Liver (tissue), 9 donors: ENCODE results near the gene CCM2L. TPM values are rescaled to one million over a fixed set of nuclear protein-coding genes. Genes with fewer than 3 reads are reported as not detected.

ENCODE experiments used
- DNase-seq: peaks from one replicate; pipeline ENCODE4 v3.0.0-alpha.2; 2017; ENCODE audit warnings: low spot score
- H3K27ac ChIP-seq, 2 donors: one replicate each; pipeline ENCODE4 v1.7.0; 2013; ENCODE audit warnings: inconsistent platforms in 2 of 2, low read length in 2 of 2, control low read depth in 1 of 2, low read depth in 1 of 2, mild to moderate bottlenecking in 1 of 2
- H3K27me3 ChIP-seq, 4 donors: one replicate each; pipeline versions ENCODE4 v1.6.1 to v1.7.0; 2013; ENCODE audit warnings: low read length in 3 of 4, inconsistent platforms in 1 of 4, mild to moderate bottlenecking in 1 of 4, moderate library complexity in 1 of 4; ENCODE audit not compliant: control insufficient read depth in 4 of 4, insufficient read depth in 4 of 4
- H3K36me3 ChIP-seq, 4 donors: one replicate each; pipeline versions ENCODE4 v1.6.1 to v1.7.0; 2013; ENCODE audit warnings: low read length in 3 of 4, mild to moderate bottlenecking in 3 of 4, low read depth in 1 of 4, moderate library complexity in 1 of 4; ENCODE audit not compliant: control insufficient read depth in 4 of 4, insufficient read depth in 3 of 4
- H3K4me1 ChIP-seq, 4 donors: one replicate each; pipeline versions ENCODE4 v1.6.1 to v1.7.0; 2013; ENCODE audit warnings: low read length in 3 of 4, mild to moderate bottlenecking in 3 of 4, moderate library complexity in 1 of 4; ENCODE audit not compliant: control insufficient read depth in 4 of 4, insufficient read depth in 4 of 4
- H3K4me3 ChIP-seq, 3 donors: one replicate each; pipeline versions ENCODE4 v1.6.1 to v1.7.0; 2013; ENCODE audit warnings: low read length in 3 of 3, control low read depth in 1 of 3, low read depth in 1 of 3, mild to moderate bottlenecking in 1 of 3
- H3K9ac ChIP-seq, 2 donors: one replicate each; pipeline ENCODE4 v1.7.0; 2013; ENCODE audit warnings: low read length in 2 of 2, mild to moderate bottlenecking in 2 of 2, moderate library complexity in 2 of 2, control low read depth in 1 of 2, low read depth in 1 of 2
- H3K9me3 ChIP-seq, 4 donors: one replicate each; pipeline versions ENCODE4 v1.6.1 to v1.7.0; 2013; ENCODE audit warnings: low read length in 3 of 4; ENCODE audit not compliant: control insufficient read depth in 4 of 4
- ATF3 ChIP-seq: IDR thresholded peaks from 2 replicates; pipeline ENCODE4 v1.6.1; 2016; ENCODE audit warnings: antibody characterized with exemption
- CTCF ChIP-seq: fragments of 150-350 bp; IDR thresholded peaks from 2 replicates; pipeline ENCODE4 v1.5.1; 2017; ENCODE audit warnings: improper control_type of control experiment, low read depth, low read length; ENCODE audit not compliant: missing input control
- EGR1 ChIP-seq, 2 donors: IDR thresholded peaks; 2 replicates each; pipeline ENCODE4 v1.6.1; 2016 to 2018; ENCODE audit warnings: antibody characterized with exemption in 2 of 2, low read depth in 2 of 2
- FOXA1 ChIP-seq: IDR thresholded peaks from 2 replicates; pipeline ENCODE4 v1.6.1; 2016; ENCODE audit warnings: antibody characterized with exemption
- FOXA2 ChIP-seq: IDR thresholded peaks from 2 replicates; pipeline ENCODE4 v1.6.1; 2016; ENCODE audit warnings: antibody characterized with exemption
- GABPA ChIP-seq, 2 donors: IDR thresholded peaks in 1 of 2; conservative IDR thresholded peaks in 1 of 2; 2 replicates each; pipeline ENCODE4 v1.6.1; 2016; ENCODE audit warnings: antibody characterized with exemption in 2 of 2, mild to moderate bottlenecking in 1 of 2, moderate library complexity in 1 of 2
- HNF4A ChIP-seq, 2 donors: conservative IDR thresholded peaks; 2 replicates each; pipeline ENCODE4 v1.6.1; 2016; ENCODE audit warnings: antibody characterized with exemption in 2 of 2, mild to moderate bottlenecking in 2 of 2
- HNF4G ChIP-seq: IDR thresholded peaks from 2 replicates; pipeline ENCODE4 v1.6.1; 2016; ENCODE audit warnings: antibody characterized with exemption
- MAX ChIP-seq: IDR thresholded peaks from 2 replicates; pipeline ENCODE4 v1.6.1; 2016; ENCODE audit warnings: antibody characterized with exemption
- NR2F2 ChIP-seq: IDR thresholded peaks from 2 replicates; pipeline ENCODE4 v1.6.1; 2016; ENCODE audit warnings: antibody characterized with exemption
- RAD21 ChIP-seq, 2 donors: IDR thresholded peaks; 2 replicates each; pipeline ENCODE4 v1.6.1; 2016; ENCODE audit warnings: antibody characterized with exemption in 2 of 2, mild to moderate bottlenecking in 2 of 2
- REST ChIP-seq: IDR thresholded peaks from 2 replicates; pipeline ENCODE4 v1.6.1; 2016; ENCODE audit warnings: antibody characterized with exemption, mild to moderate bottlenecking
- RXRA ChIP-seq, 2 donors: IDR thresholded peaks; 2 replicates each; pipeline ENCODE4 v1.6.1; 2017 to 2018; ENCODE audit warnings: antibody characterized with exemption in 2 of 2, mild to moderate bottlenecking in 1 of 2
- SP1 ChIP-seq: IDR thresholded peaks from 2 replicates; pipeline ENCODE4 v1.6.1; 2018; ENCODE audit warnings: antibody characterized with exemption, mild to moderate bottlenecking
- TAF1 ChIP-seq: conservative IDR thresholded peaks from 2 replicates; pipeline ENCODE4 v1.6.1; 2016; ENCODE audit warnings: antibody characterized with exemption, mild to moderate bottlenecking
- YY1 ChIP-seq: IDR thresholded peaks from 2 replicates; pipeline ENCODE4 v1.6.1; 2016; ENCODE audit warnings: antibody characterized with exemption, mild to moderate bottlenecking
- ZBTB33 ChIP-seq: IDR thresholded peaks from 2 replicates; pipeline ENCODE4 v1.6.1; 2016; ENCODE audit warnings: antibody characterized with exemption
- WGBS: extraction: QIAGEN DNeasy Blood & Tissue Kit; methylation state at CpG from one replicate; pipeline ENCODE4 v1.1.7; 2013; 5-methylcytosine and 5-hydroxymethylcytosine counted together
- polyA plus RNA-seq, 2 donors: library from polyadenylated mRNA; stranded (reverse) in 1 of 2; unstranded in 1 of 2; fragments of 200-250 nt in 1 of 2; fragments of >200 nt in 1 of 2; fragmentation: Nextera tagmentation in 1 of 2; extraction: Ambion mirVana in 1 of 2; gene quantifications; one replicate each; pipeline versions ENCODE4 v1.2.1 to v1.2.3, GENCODE V29; 2013 to 2015
- total RNA-seq, 2 donors: library from RNA; depleted of rRNA; stranded (reverse); fragments of >200 nt; gene quantifications; one replicate each; pipeline ENCODE4 v1.2.3, GENCODE V29; 2014
- donor health status: healthy.
- donor health status: healthy.
- donor health status: healthy.
- donor health status: healthy.
- donor health status: healthy.

Gene CCM2L
- total and polyA plus RNA-seq, 4 donors: 0.31 to 2.1 (median 1.2) TPM

- H3K4me3 ChIP-seq: no peak overlapping the region
- no peak for TF ChIP-seq ZBTB33
- peak; percentile 49 for TF ChIP-seq SP1
- peak; percentile 87 for TF ChIP-seq NR2F2
- TF ChIP-seq REST: peak; percentile 39
- no peak for TF ChIP-seq RAD21 (IDR thresholded peaks at IDR 0.05)
- peaks cover 0 to 2% (median 0%) of the 10 kb centered on the region in 4 donors for H3K27me3 ChIP-seq
- H3K9me3 ChIP-seq: no peaks in the 10 kb centered on the region
- H3K9ac ChIP-seq: no peak overlapping the region
- H3K27ac ChIP-seq: no peak overlapping the region
- H3K36me3 ChIP-seq: no peaks in the 10 kb centered on the region
- no peak for DNase-seq
- WGBS: 29% methylated on average over 10 of the region's 10 CpGs
- H3K4me1 ChIP-seq: peaks cover 0 to 2% (median 0%) of the 10 kb centered on the region in 4 donors
Observed at GRCh38 chr20:32007787-32008616, 2.2 kb upstream of the CCM2L start.

- Histone ChIP-seq H3K27me3 (peaks cover 0 to 2% (median 0%) of the 10 kb centered on the region in 4 donors), H3K4me3 (no peak overlapping the region), H3K9me3 (no peaks in the 10 kb centered on the region), H3K27ac (no peak overlapping the region), H3K4me1 (peaks cover 0 to 2% (median 0%) of the 10 kb centered on the region in 4 donors), H3K36me3 (no peaks in the 10 kb centered on the region), H3K9ac (no peak overlapping the region)
- no peak for DNase-seq
- WGBS: 75% methylated on average over 7 of the region's 7 CpGs
- TF ChIP-seq TAF1 (no peak), REST (no peak), HNF4G (no peak), FOXA2 (no peak), YY1 (no peak), ATF3 (no peak), CTCF (no peak), ZBTB33 (no peak), FOXA1 (no peak), HNF4A (conservative IDR thresholded peaks at IDR 0.05) (no peak), GABPA (IDR thresholded peaks at IDR 0.05 in 1 of 2, conservative IDR thresholded peaks at IDR 0.05 in 1 of 2) (no peak), SP1 (no peak), MAX (no peak), EGR1 (IDR thresholded peaks at IDR 0.05; ENCODE audit: low read depth in 2 of 2) (no peak), RXRA (IDR thresholded peaks at IDR 0.05) (no peak)
Observed at GRCh38 chr20:32009564-32009963, 674 bp upstream of the CCM2L start.
